Fibroblast of peridontal ligament (primary cell): ENCODE data around the gene LINGO1.
A peak's percentile ranks its signal among the peaks of the same experiment; 100 is the strongest.

Experiments
- DNase-seq: peaks from one replicate; pipeline ENCODE4 v3.0.0-alpha.2; 2010; ENCODE audit errors: extremely low read depth

Gene LINGO1

GRCh38 chr15:77633134-77633912, 611 bp upstream of the LINGO1 start:
- peak; percentile 67 for DNase-seq

- no peak for DNase-seq
Measured at GRCh38 chr15:77631745-77632533, 773 bp downstream of the LINGO1 start.

- no peak for DNase-seq
Measured at GRCh38 chr15:77630956-77631744, 1.6 kb downstream of the LINGO1 start.

- no peak for DNase-seq
Measured at GRCh38 chr15:77630056-77630455, 2.7 kb downstream of the LINGO1 start.

GRCh38 chr15:77629070-77630030, 3.4 kb downstream of the LINGO1 start:
- DNase-seq = no peak

GRCh38 chr15:77628010-77628409, 4.7 kb downstream of the LINGO1 start:
- DNase-seq = no peak

GRCh38 chr15:77627581-77627980, 5.1 kb downstream of the LINGO1 start:
- DNase-seq = no peak

GRCh38 chr15:77627067-77627466, 5.6 kb downstream of the LINGO1 start:
- no peak for DNase-seq

- no peak for DNase-seq
Measured at GRCh38 chr15:77626002-77626401, 6.7 kb downstream of the LINGO1 start.

GRCh38 chr15:77625376-77625775, 7.3 kb downstream of the LINGO1 start:
- DNase-seq = no peak

- DNase-seq = no peak
Measured at GRCh38 chr15:77624868-77625267, 7.8 kb downstream of the LINGO1 start.

- DNase-seq = no peak
Measured at GRCh38 chr15:77623755-77624524, 8.8 kb downstream of the LINGO1 start.

GRCh38 chr15:77622934-77623754, 9.6 kb downstream of the LINGO1 start:
- DNase-seq = no peak

GRCh38 chr15:77622209-77622933, 10.3 kb downstream of the LINGO1 start:
- no peak for DNase-seq

- DNase-seq = no peak
Measured at GRCh38 chr15:77621847-77622208, 10.9 kb downstream of the LINGO1 start.

GRCh38 chr15:77620960-77621647, 11.6 kb downstream of the LINGO1 start:
- no peak for DNase-seq

- no peak for DNase-seq
Measured at GRCh38 chr15:77620297-77620696, 12.4 kb downstream of the LINGO1 start.

- DNase-seq = no peak
Measured at GRCh38 chr15:77619883-77620282, 12.8 kb downstream of the LINGO1 start.
